ENCODE measurements around the gene HLA-DQB2. TPM values are rescaled to one million over a fixed set of nuclear protein-coding genes. Genes with fewer than 3 reads are reported as not detected.
"Not testable (repeated sequence)": the region's sequence is repeated elsewhere in the genome, so short reads cannot be mapped to it uniquely, and the experiment has no call there.

HLA-DQB2 gene
- total and polyA plus RNA-seq, 8 donors, result 1.1 to 4.9 (median 1.6) TPM; not detected in 5

DNA sequence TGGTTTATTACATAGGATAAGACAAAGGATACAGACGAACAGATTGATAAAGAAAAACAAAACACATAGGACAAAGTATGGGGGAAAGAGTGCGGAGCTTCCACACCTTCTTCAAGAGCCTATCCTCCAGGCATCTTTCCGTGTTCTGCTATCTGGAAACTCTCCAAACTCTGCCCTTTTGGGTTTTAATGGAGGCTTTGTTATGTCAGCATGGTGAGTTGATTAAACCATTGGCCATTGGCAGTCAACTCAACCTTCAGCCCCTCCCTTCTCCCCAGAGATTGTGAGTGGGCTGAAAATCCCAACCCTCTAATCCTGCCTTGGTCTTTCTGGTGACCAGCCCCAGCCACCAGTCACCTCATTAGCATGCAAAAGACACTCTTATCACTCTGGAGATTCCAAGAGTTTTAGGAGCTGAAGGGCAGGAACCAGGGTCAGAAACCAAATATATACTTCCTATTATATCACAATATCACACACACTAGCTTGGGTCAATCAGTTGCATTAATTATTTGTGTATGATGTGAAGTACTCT lies 29.6 kb upstream of the HLA-DQB2 start:
- Histone ChIP-seq H3K27ac (no peak overlapping the region), H3K9me3 (no peaks in the 10 kb centered on the region), H3K36me3 (no peaks in the 10 kb centered on the region), H3K4me1 (peaks cover 0 to 12% (median 9%) of the 10 kb centered on the region in 4 donors), H3K4me3 (no peak overlapping the region), H3K27me3 (peaks cover 0 to 65% (median 0%) of the 10 kb centered on the region in 3 donors)
- no peak for DNase-seq
- WGBS, 5 donors, result 40 to 71% (median 62%) methylated on average over 3 of the region's 3 CpGs
- TF ChIP-seq POLR2AphosphoS5 (IDR thresholded peaks at IDR 0.05) (no peak), EP300 (IDR thresholded peaks at IDR 0.05) (no peak), CTCF (IDR thresholded peaks at IDR 0.05) (no peak), POLR2A (IDR thresholded peaks at IDR 0.05) (no peak)
- intact Hi-C loops (cut with DNase I; ENCODE audit: low total_unique reads), result no loop called here

- H3K36me3 ChIP-seq, result no peaks in the 10 kb centered on the region
- no peak overlapping the region for H3K4me3 ChIP-seq
- H3K27me3 ChIP-seq, result peaks cover 0 to 59% (median 7%) of the 10 kb centered on the region in 3 donors
- no peaks in the 10 kb centered on the region for H3K4me1 ChIP-seq
- TF ChIP-seq EP300 (IDR thresholded peaks at IDR 0.05) (no peak), CTCF (IDR thresholded peaks at IDR 0.05) (no peak), POLR2AphosphoS5 (IDR thresholded peaks at IDR 0.05) (no peak)
- 31 to 58% (median 37%) methylated on average over 2 of the region's 2 CpGs for WGBS, 5 donors
- no peak for DNase-seq
- peaks cover 0 to 3% (median 0%) of the 10 kb centered on the region in 4 donors for H3K9me3 ChIP-seq
- intact Hi-C loops (cut with DNase I; ENCODE audit: low total_unique reads), result no loop called here
- no peak overlapping the region for H3K27ac ChIP-seq
Measured at GRCh38 chr6:32790306-32790705, 27.0 kb upstream of the HLA-DQB2 start.

- Histone ChIP-seq H3K9me3 (peaks cover 0 to 3% (median 0%) of the 10 kb centered on the region in 4 donors), H3K4me1 (no peaks in the 10 kb centered on the region), H3K27ac (no peak overlapping the region), H3K36me3 (no peaks in the 10 kb centered on the region), H3K27me3 (peaks cover 0 to 27% (median 7%) of the 10 kb centered on the region in 3 donors), H3K4me3 (no peak overlapping the region)
- TF ChIP-seq POLR2AphosphoS5 (IDR thresholded peaks at IDR 0.05) (no peak), CTCF (IDR thresholded peaks at IDR 0.05) (peak in 4 of 7 experiments; percentile 20 to 39 (median 36))
- intact Hi-C loops (cut with DNase I; ENCODE audit: low total_unique reads), result no loop called here
- WGBS, 5 donors, result 25 to 44% (median 38%) methylated on average over 5 of the region's 5 CpGs
- peak in 1 of 2 donors; percentile 79 for DNase-seq
Measured at GRCh38 chr6:32785781-32786533, 22.6 kb upstream of the HLA-DQB2 start.

GRCh38 chr6:32782923-32783322 lies 19.6 kb upstream of the HLA-DQB2 start:
- H3K27me3 ChIP-seq, result peaks cover 0 to 17% (median 7%) of the 10 kb centered on the region in 3 donors
- H3K9me3 ChIP-seq; H3K4me1 ChIP-seq; DNase-seq; H3K4me3 ChIP-seq; intact Hi-C loops (cut with DNase I; ENCODE audit: low total_unique reads); H3K27ac ChIP-seq; H3K36me3 ChIP-seq: not testable (repeated sequence)

DNA sequence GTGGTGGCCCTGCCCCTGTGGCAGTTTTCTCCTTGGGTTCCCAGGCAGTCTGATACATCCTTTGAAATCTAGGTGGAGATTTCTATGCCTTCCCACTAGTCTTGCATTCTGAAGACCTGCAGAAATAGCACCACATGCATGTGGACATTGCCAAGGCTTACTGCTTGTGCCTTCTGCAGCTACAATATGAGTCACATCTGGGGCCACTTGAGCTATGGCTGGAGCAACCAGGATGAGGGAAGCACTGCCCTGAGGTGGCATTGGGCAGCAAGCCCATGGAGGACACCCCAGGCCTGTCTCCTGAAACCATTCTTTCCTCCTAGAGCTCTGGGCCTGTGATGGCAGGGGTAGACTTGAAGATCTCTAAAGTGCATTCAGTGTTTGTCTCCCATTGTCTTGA lies 15.7 kb upstream of the HLA-DQB2 start:
- Histone ChIP-seq H3K4me3 (no peak overlapping the region), H3K36me3 (no peaks in the 10 kb centered on the region), H3K27ac (no peak overlapping the region), H3K27me3 (no peaks in the 10 kb centered on the region), H3K4me1 (no peaks in the 10 kb centered on the region), H3K9me3 (no peaks in the 10 kb centered on the region)
- DNase-seq, result no peak
- intact Hi-C loops (cut with DNase I; ENCODE audit: low total_unique reads), result no loop called here
- TF ChIP-seq POLR2A (IDR thresholded peaks at IDR 0.05), result no peak
- no peak for TF ChIP-seq EP300 (IDR thresholded peaks at IDR 0.05)
